GM06990 (cell line): ENCODE results near the gene BMP2K.
"Not testable (repeated sequence)": the region's sequence is repeated elsewhere in the genome, so short reads cannot be mapped to it uniquely, and the experiment has no call there.

Experiments used
- DNase-seq: peaks from one replicate; pipeline ENCODE4 v3.0.0-alpha.2; 2011; ENCODE audit not compliant: insufficient read length; ENCODE audit errors: extremely low read depth
- H3K27me3 ChIP-seq: replicated peaks from 2 replicates; pipeline ENCODE4 v1.6.0; 2011; ENCODE audit warnings: low read length; ENCODE audit not compliant: control insufficient read depth, insufficient read depth
- H3K36me3 ChIP-seq: 2 replicates; pipeline ENCODE4 v1.5.1; 2011; ENCODE audit warnings: low read length; ENCODE audit not compliant: control insufficient read depth, insufficient read depth
- H3K4me3 ChIP-seq: replicated peaks from 2 replicates; pipeline ENCODE4 v1.5.1; 2011; ENCODE audit warnings: low read depth, mild to moderate bottlenecking, control low read depth, low read length
- CTCF ChIP-seq: IDR thresholded peaks from 2 replicates; pipeline ENCODE4 v1.5.1; 2011; ENCODE audit warnings: low read length, control low read depth, mild to moderate bottlenecking, inconsistent platforms; ENCODE audit not compliant: insufficient read depth, poor library complexity, severe bottlenecking

The BMP2K gene

GRCh38 chr4:78784236-78784865 is 8.2 kb downstream of the BMP2K start:
- no peak for DNase-seq

GRCh38 chr4:78787392-78788006 is 11.3 kb downstream of the BMP2K start:
- no peaks in the 10 kb centered on the region; the same call in 1 of the 2 replicates for H3K36me3 ChIP-seq
- no peak for DNase-seq
- H3K4me3 ChIP-seq: no peak overlapping the region
- no peaks in the 10 kb centered on the region for H3K27me3 ChIP-seq
- TF ChIP-seq CTCF: no peak

More at GRCh38 chr4:78784236-78784865, 8.2 kb downstream of the BMP2K start:
- no peaks in the 10 kb centered on the region; the same call in 1 of the 2 replicates for H3K36me3 ChIP-seq
- H3K27me3 ChIP-seq: no peaks in the 10 kb centered on the region
- no peak overlapping the region for H3K4me3 ChIP-seq
- TF ChIP-seq CTCF: no peak

DNA sequence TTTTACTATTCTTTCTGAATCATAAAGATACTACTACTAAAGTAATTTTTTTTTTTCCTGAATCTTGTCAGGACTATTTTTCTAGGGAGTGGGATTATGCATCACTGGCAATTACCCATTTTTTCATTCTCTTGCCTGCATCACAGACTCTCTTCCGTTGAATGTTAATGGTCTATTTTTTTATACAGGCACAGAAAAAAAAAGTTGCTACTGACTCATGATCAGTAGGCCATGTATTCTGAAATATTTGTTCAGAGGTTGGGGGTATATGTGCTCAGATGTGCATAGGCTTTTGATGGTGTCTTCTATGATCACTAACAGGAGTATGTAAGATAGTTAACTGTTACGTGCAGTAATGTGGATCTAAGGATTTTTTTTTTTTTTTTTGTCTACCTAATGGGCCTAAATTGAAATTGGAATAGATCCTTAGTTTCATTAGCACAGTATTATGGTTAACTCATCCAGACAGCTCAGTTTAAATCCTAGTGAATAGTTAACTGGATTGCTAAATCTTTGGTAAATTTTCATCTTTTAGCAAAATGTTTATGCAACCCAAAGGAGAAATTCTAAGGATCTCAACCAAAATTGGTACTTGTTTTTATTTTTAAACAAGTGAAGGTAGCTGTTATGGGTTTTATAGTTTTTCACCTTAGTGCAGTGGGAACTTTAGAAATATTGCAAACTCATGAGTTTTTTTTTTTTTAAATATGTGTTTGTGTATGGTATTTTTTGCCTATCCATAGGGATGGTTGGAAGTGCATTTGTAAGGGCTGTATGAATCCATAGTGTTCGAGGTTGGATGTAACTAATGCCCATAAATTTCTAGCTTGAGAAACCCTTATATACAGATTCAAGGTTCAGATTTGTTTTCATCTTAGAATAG is 12.1 kb downstream of the BMP2K start:
- TF ChIP-seq CTCF: no peak
- no peak overlapping the region for H3K4me3 ChIP-seq
- no peaks in the 10 kb centered on the region; the same call in 1 of the 2 replicates for H3K36me3 ChIP-seq
- no peak for DNase-seq
- H3K27me3 ChIP-seq: no peaks in the 10 kb centered on the region

- H3K4me3 ChIP-seq, H3K36me3 ChIP-seq: not testable (repeated sequence)
These were observed 19.7 kb downstream of the BMP2K start for GRCh38 chr4:78795594-78796416.

GRCh38 chr4:78796526-78796925 is 20.4 kb downstream of the BMP2K start:
- DNase-seq: no peak
- no peak overlapping the region for H3K4me3 ChIP-seq
- H3K36me3 ChIP-seq: no peaks in the 10 kb centered on the region
- H3K27me3 ChIP-seq: no peaks in the 10 kb centered on the region
- TF ChIP-seq CTCF: no peak

More at GRCh38 chr4:78795594-78796416, 19.7 kb downstream of the BMP2K start:
- DNase-seq, H3K27me3 ChIP-seq: not testable (repeated sequence)
